ENCODE measurements around the gene NOTUM. TPM values are rescaled to one million over a fixed set of nuclear protein-coding genes. Genes with fewer than 3 reads are reported as not detected.

The NOTUM gene
- total RNA-seq, 2 experiments from 2014 or later: not detected

- ChIA-PET CTCF (interaction anchor here (0.6 kb wide), 1 partner anchor 36 kb away, joined by 4 read pairs; no protein-coding TSS in a partner anchor), POLR2A (no interaction called here)
- intact Hi-C loops (cut with DNase I, micrococcal nuclease): no loop called here
Measured at GRCh38 chr17:81995463-81996231, 34.7 kb upstream of the NOTUM start.

DNA sequence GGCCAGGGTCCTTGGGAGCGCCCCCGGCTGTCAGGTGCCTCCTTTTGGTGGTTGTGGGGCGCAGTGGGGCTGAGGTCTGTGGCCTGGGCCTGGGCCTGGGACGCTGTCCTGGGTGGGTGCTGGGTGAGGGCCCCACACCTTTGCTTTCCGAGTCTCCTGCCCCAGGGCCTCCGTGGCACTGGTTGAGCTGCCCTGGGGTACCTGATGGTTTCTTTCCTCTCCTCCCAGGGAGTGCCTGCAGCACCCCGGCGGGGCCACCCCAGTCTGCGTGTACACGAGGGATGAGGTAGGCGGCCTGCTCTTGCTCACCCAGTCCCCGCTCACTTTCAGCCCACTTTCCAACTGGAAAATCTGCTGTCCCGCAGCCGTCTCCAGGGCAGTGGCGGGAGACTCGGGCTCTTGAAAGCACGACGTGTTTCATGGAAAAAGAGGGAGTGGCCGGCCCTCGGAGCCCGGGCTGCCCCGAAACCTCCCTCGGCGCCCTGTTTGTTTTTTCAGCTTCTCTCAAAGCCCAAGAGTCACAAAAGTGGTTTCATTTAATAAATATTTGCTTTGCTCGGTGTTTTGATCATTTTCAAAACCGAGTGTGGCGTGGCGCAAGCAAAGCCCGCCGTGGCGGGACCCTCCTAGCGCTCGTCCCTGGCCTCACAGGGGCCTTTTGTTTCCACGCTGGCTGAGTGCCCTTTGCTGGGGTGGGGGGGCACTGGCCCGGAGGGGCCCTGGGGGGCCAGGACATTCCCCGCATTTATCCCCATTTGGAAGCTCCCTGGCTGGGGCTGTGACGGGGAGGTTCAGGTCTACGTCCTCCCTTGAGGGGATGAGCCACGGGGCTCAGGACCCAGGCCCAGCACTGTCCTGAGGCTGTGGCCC, 33.8 kb upstream of the NOTUM start:
- no peak for ATAC-seq (ENCODE audit: poor library complexity)
- H3K4me3 ChIP-seq (ENCODE audit: low read length): no peak overlapping the region
- intact Hi-C loops (cut with DNase I, micrococcal nuclease): no loop called here
- DNase-seq: no peak
- H3K27ac ChIP-seq (ENCODE audit: low read depth in 1 of 2, low read length in 2 of 2): no peak overlapping the region
- TF ChIP-seq, protein P1, sequence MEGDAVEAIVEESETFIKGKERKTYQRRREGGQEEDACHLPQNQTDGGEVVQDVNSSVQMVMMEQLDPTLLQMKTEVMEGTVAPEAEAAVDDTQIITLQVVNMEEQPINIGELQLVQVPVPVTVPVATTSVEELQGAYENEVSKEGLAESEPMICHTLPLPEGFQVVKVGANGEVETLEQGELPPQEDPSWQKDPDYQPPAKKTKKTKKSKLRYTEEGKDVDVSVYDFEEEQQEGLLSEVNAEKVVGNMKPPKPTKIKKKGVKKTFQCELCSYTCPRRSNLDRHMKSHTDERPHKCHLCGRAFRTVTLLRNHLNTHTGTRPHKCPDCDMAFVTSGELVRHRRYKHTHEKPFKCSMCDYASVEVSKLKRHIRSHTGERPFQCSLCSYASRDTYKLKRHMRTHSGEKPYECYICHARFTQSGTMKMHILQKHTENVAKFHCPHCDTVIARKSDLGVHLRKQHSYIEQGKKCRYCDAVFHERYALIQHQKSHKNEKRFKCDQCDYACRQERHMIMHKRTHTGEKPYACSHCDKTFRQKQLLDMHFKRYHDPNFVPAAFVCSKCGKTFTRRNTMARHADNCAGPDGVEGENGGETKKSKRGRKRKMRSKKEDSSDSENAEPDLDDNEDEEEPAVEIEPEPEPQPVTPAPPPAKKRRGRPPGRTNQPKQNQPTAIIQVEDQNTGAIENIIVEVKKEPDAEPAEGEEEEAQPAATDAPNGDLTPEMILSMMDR (IDR thresholded peaks at IDR 0.05): no peak
- POLR2A ChIA-PET: no interaction called here
- CTCF ChIA-PET: interaction anchor here (1.3 kb wide), 1 partner anchor 35 kb away, joined by 4 read pairs; no protein-coding TSS in a partner anchor
- no peaks in the 10 kb centered on the region for H3K4me1 ChIP-seq (ENCODE audit: insufficient read depth, low read length)
- H3K4me3 Mint-ChIP-seq: no peak overlapping the region
- no peaks in the 10 kb centered on the region for H3K36me3 ChIP-seq (ENCODE audit: insufficient read depth, low read length)
- H3K27me3 ChIP-seq (ENCODE audit: control insufficient read depth in 1 of 2, insufficient read depth in 2 of 2, low read length in 2 of 2): no peaks in the 10 kb centered on the region
- peaks cover 14% of the 10 kb centered on the region for H3K36me3 Mint-ChIP-seq (ENCODE audit: low read depth)
- H3K9me3 Mint-ChIP-seq: no peaks in the 10 kb centered on the region
- H3K27ac Mint-ChIP-seq: no peak overlapping the region
- no peaks in the 10 kb centered on the region for H3K27me3 Mint-ChIP-seq
- peaks cover 4% of the 10 kb centered on the region for H3K4me1 Mint-ChIP-seq (ENCODE audit: low read depth)
- no peaks in the 10 kb centered on the region for H3K9me3 ChIP-seq (ENCODE audit: control insufficient read depth in 1 of 2, insufficient read depth in 1 of 2, low read length in 2 of 2)

More at GRCh38 chr17:81995463-81996231, 34.7 kb upstream of the NOTUM start:
- Mint-ChIP-seq H3K9me3 (no peaks in the 10 kb centered on the region), H3K4me3 (no peak overlapping the region), H3K36me3 (ENCODE audit: low read depth) (peaks cover 12% of the 10 kb centered on the region), H3K27me3 (no peaks in the 10 kb centered on the region), H3K4me1 (ENCODE audit: low read depth) (peaks cover 3% of the 10 kb centered on the region), H3K27ac (no peak overlapping the region)
- no peaks in the 10 kb centered on the region for H3K27me3 ChIP-seq (ENCODE audit: control insufficient read depth in 1 of 2, insufficient read depth in 2 of 2, low read length in 2 of 2)
- no peak overlapping the region for H3K4me3 ChIP-seq (ENCODE audit: low read length)
- H3K27ac ChIP-seq (ENCODE audit: low read depth in 1 of 2, low read length in 2 of 2): no peak overlapping the region
- H3K4me1 ChIP-seq (ENCODE audit: insufficient read depth, low read length): no peaks in the 10 kb centered on the region
- H3K9me3 ChIP-seq (ENCODE audit: control insufficient read depth in 1 of 2, insufficient read depth in 1 of 2, low read length in 2 of 2): no peaks in the 10 kb centered on the region
- H3K36me3 ChIP-seq (ENCODE audit: insufficient read depth, low read length): no peaks in the 10 kb centered on the region
- no peak for DNase-seq
- TF ChIP-seq, protein P1 (IDR thresholded peaks at IDR 0.05): no peak
- ATAC-seq (ENCODE audit: poor library complexity): no peak

GRCh38 chr17:81993729-81994592, 33.0 kb upstream of the NOTUM start:
- Mint-ChIP-seq H3K9me3 (no peaks in the 10 kb centered on the region), H3K4me3 (no peak overlapping the region)
- CTCF ChIA-PET: interaction anchor here (1.3 kb wide), 1 partner anchor 34 kb away, joined by 4 read pairs; no protein-coding TSS in a partner anchor

More at GRCh38 chr17:81993729-81994592, 33.0 kb upstream of the NOTUM start:
- H3K27me3 ChIP-seq (ENCODE audit: control insufficient read depth in 1 of 2, insufficient read depth in 2 of 2, low read length in 2 of 2): no peaks in the 10 kb centered on the region
- POLR2A ChIA-PET: no interaction called here
- H3K27ac ChIP-seq (ENCODE audit: low read depth in 1 of 2, low read length in 2 of 2): no peak overlapping the region
- no peaks in the 10 kb centered on the region for H3K36me3 ChIP-seq (ENCODE audit: insufficient read depth, low read length)
- no peaks in the 10 kb centered on the region for H3K4me1 ChIP-seq (ENCODE audit: insufficient read depth, low read length)
- ATAC-seq (ENCODE audit: poor library complexity) (no peak), DNase-seq (no peak)
- H3K9me3 ChIP-seq (ENCODE audit: control insufficient read depth in 1 of 2, insufficient read depth in 1 of 2, low read length in 2 of 2): no peaks in the 10 kb centered on the region
- no peak overlapping the region for H3K4me3 ChIP-seq (ENCODE audit: low read length)
- no peaks in the 10 kb centered on the region for H3K27me3 Mint-ChIP-seq
- peaks cover 14% of the 10 kb centered on the region for H3K36me3 Mint-ChIP-seq (ENCODE audit: low read depth)
- TF ChIP-seq, protein P1 (IDR thresholded peaks at IDR 0.05): no peak
- H3K27ac Mint-ChIP-seq: no peak overlapping the region
- peaks cover 4% of the 10 kb centered on the region for H3K4me1 Mint-ChIP-seq (ENCODE audit: low read depth)
- intact Hi-C loops (cut with DNase I, micrococcal nuclease): no loop called here

All from CD4-positive, alpha-beta T cell (primary cell).